ENCODE results near the gene SLC35A2.

SLC35A2 gene

GRCh38 chrX:48956728-48957414 is 45.4 kb upstream of the SLC35A2 start:
- in situ Hi-C loops (cut with HindIII; ENCODE audit: low pct_ligation_motif_present, low sequenced_read_pairs): no loop called here
- no peaks in the 10 kb centered on the region for H3K27me3 ChIP-seq (replicated peaks)
- no peaks in the 10 kb centered on the region for H3K36me3 ChIP-seq (replicated peaks)
- H3K4me3 ChIP-seq (ENCODE audit: low read depth, low read length): peak overlapping the region; percentile 72
- no peak for TF ChIP-seq CTCF (IDR thresholded peaks at IDR 0.05; ENCODE audit: low read depth, low read length, missing control alignments)
- no peak for DNase-seq
- H3K27ac ChIP-seq: peak overlapping the region; percentile 100

- no peak overlapping the region for H3K4me3 ChIP-seq (ENCODE audit: low read depth, low read length)
- in situ Hi-C loops (cut with HindIII; ENCODE audit: low pct_ligation_motif_present, low sequenced_read_pairs): no loop called here
- no peaks in the 10 kb centered on the region for H3K27me3 ChIP-seq (replicated peaks)
- no peaks in the 10 kb centered on the region for H3K36me3 ChIP-seq (replicated peaks)
- TF ChIP-seq CTCF (IDR thresholded peaks at IDR 0.05; ENCODE audit: low read depth, low read length, missing control alignments): no peak
- DNase-seq: no peak
- no peak overlapping the region for H3K27ac ChIP-seq
These were observed 37.1 kb upstream of the SLC35A2 start for GRCh38 chrX:48948589-48948988.

- Histone ChIP-seq H3K36me3 (replicated peaks) (peaks cover 2% of the 10 kb centered on the region), H3K4me3 (ENCODE audit: low read depth, low read length) (no peak overlapping the region), H3K27ac (no peak overlapping the region), H3K27me3 (replicated peaks) (no peaks in the 10 kb centered on the region)
- peak; percentile 87 for TF ChIP-seq CTCF (IDR thresholded peaks at IDR 0.05; ENCODE audit: low read depth, low read length, missing control alignments)
- in situ Hi-C loops (cut with HindIII; ENCODE audit: low pct_ligation_motif_present, low sequenced_read_pairs): no loop called here
- DNase-seq: peak; percentile 37
These were observed 34.3 kb upstream of the SLC35A2 start for GRCh38 chrX:48945517-48946348.

GRCh38 chrX:48942895-48943294 is 31.4 kb upstream of the SLC35A2 start:
- H3K27ac ChIP-seq: no peak overlapping the region
- TF ChIP-seq CTCF (IDR thresholded peaks at IDR 0.05; ENCODE audit: low read depth, low read length, missing control alignments): no peak
- H3K36me3 ChIP-seq (replicated peaks): peaks cover 2% of the 10 kb centered on the region
- in situ Hi-C loops (cut with HindIII; ENCODE audit: low pct_ligation_motif_present, low sequenced_read_pairs): no loop called here
- DNase-seq: no peak
- H3K27me3 ChIP-seq (replicated peaks): no peaks in the 10 kb centered on the region
- no peak overlapping the region for H3K4me3 ChIP-seq (ENCODE audit: low read depth, low read length)

GRCh38 chrX:48940404-48940955 is 29.0 kb upstream of the SLC35A2 start:
- in situ Hi-C loops (cut with HindIII; ENCODE audit: low pct_ligation_motif_present, low sequenced_read_pairs): no loop called here
- no peak overlapping the region for H3K27ac ChIP-seq

More at GRCh38 chrX:48940404-48940955, 29.0 kb upstream of the SLC35A2 start:
- Histone ChIP-seq H3K36me3 (replicated peaks) (peaks cover 2% of the 10 kb centered on the region), H3K27me3 (replicated peaks) (no peaks in the 10 kb centered on the region), H3K4me3 (ENCODE audit: low read depth, low read length) (no peak overlapping the region)
- no peak for TF ChIP-seq CTCF (IDR thresholded peaks at IDR 0.05; ENCODE audit: low read depth, low read length, missing control alignments)
- no peak for DNase-seq

Measured in brain microvascular endothelial cell (primary cell).